HG02759 (cell line): Measurements from ENCODE around the gene ZNF835.
"Not testable (repeated sequence)": the region's sequence is repeated elsewhere in the genome, so short reads cannot be mapped to it uniquely, and the experiment has no call there.

Source experiments
- ATAC-seq: cut with Tn5 transposase; IDR thresholded peaks from one replicate; pipeline ENCODE4 v1.9.1; 2021; ENCODE audit warnings: mild to moderate bottlenecking, moderate library complexity; ENCODE audit not compliant: unreplicated experiment

ZNF835 gene

DNA sequence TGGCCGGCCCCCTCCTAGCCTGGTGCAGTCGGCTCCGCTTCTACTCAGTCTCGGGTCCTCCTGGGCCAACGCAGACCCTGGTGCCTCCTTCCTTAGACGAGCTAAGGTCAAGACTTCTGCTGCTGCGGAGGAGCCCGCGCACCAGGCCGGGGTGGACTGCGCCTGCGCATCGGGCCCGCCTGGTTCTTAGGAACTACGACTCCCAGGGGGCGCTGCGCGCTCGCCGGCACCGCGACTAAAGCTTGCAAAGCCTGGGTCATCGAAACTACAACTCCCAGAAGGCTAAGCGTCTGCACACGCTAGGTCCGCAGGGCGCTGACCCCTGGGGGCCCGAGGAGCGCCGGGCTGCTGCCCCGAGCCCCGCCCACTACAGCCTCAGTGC lies at the start of gene ZNF835:
Gene ZNF835, minus strand, starts transcription at position 145 of the 382 bp plus-strand sequence. CDS start 6,559 bp downstream, outside the sequence.
- ATAC-seq, result no peak

GRCh38 chr19:56720281-56720680 lies 48.7 kb upstream of the ZNF835 start:
- ATAC-seq, result no peak

DNA sequence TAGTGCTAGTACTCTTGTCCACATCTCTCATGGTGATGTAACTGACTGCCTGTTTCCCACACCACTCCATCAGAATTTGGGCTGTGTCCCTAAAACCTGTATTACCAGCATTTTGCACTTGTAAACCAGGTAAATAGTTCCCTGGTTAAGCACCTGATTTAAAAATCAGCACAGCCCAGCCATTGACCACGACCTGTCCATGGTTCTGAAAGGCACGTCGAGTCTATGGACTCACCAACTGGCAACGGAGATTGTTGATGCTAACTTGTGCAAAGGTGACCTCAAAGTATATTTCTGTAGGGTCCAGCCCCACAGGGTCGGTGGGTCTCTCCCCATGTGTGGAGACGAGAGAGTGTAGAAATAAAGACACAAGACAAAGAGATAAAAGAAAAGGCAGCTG lies 46.7 kb upstream of the ZNF835 start:
- no peak for ATAC-seq

DNA sequence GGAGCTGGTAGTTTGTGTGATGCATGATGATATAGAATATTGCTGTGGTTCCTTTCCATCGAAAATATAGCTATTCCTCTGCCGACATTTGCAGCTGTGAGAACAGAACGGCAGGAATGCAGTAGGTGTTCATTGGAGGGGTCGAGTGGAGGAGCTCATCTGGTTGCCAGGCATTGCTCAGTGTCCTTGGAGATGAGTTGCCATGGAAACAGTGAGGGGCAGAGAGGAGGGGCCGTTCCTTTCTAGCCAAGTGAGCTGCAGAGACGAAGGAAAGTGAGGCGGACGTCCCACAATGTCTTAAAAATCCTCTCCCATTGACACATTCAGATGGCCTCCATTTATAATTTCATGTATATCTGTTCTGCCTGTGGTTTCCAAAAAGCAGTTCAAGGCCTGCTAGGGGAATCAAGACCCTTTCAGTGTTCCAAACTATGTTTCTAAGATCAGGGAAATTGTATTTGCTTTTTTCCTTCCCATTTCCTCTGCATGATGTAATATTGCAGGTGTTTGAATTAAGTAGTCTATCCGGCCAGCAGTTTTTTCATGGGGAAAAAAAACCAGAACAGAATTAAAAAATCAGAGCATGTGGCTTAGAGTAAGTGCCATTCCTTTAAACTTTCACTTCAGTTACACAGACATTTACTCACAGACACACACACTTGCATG lies 41.2 kb upstream of the ZNF835 start:
- ATAC-seq, result no peak

DNA sequence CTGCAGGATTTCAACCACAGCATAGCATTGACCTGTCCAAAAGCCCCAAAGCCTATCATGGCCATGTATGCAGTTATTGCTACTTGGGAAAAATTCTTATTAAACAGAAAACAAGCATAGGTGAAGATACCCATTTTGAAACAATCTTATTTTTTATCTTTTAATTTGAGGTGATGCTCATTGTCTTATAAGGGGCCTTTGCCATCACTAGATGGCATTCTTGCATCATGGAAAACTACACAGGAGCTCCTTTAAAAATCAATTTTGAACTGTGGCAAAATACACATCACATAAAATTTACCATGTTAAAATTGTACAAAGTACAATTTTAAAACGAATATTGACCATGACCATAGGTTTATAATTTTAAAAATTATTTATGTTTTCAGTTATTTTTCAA lies 38.9 kb upstream of the ZNF835 start:
- ATAC-seq, result no peak

DNA sequence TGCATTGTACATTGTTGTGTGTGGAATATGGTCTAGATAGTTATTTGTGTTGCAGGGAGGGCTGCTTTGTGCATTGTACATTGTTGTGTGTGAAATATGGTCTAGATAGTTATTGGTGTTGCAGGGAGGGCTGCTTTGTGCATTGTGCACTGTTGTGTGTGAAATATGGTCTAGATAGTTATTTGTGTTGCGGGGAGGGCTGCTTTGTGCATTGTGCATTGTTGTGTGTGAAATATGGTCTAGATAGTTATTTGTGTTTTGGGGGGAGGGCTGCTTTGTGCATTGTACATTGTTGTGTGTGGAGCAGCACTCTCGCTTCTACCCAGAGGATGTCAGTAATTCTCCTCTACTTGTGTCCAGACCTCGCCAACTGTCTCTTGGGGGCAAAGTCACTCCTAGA lies 36.3 kb upstream of the ZNF835 start:
- ATAC-seq, result no peak

DNA sequence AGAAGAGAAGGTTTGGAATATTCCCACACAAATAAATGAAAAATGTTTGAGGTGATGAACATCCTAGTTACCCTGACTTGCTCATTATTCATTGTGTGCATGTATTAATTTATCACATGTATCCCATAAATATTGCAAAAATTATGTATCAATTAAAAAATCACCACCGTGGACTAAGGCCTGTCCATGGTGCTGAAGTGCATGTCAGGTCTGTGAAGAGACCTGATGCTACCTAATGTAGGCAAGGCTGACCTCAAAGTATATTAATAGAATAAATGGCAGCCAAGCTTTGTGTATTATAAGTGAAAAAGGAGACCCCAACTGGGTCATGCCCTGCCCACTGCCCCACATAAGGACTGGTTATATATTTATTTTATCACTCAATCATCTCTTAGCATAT lies 34.4 kb upstream of the ZNF835 start:
- ATAC-seq, result no peak

DNA sequence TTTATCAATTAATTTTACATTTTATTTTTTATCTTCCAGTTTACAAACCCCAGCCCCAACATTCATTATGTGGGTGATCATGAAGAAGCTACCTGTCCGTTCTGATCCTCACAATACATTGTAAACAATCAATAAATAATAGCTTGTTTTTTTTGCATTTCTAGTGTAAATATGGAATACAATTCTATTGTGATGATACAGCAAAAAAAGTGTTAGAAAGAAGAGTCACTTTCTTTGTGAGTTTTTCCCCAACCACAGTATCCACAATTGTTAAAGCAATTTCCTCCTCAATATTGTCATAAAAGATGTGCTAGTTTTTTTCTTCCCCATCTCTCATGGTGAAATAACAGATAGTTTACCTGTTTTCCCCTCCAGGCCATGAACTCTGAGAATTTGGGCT lies 30.3 kb upstream of the ZNF835 start:
- no peak for ATAC-seq

GRCh38 chr19:56699552-56699951 lies 28.0 kb upstream of the ZNF835 start:
- ATAC-seq, result no peak

- no peak for ATAC-seq
These were observed 20.8 kb upstream of the ZNF835 start for GRCh38 chr19:56692206-56692895.

- ATAC-seq, result no peak
These were observed 19.1 kb upstream of the ZNF835 start for GRCh38 chr19:56690670-56691069.

GRCh38 chr19:56689198-56689597 lies 17.6 kb upstream of the ZNF835 start:
- ATAC-seq, result no peak

- no peak for ATAC-seq
These were observed 15.5 kb upstream of the ZNF835 start for GRCh38 chr19:56687031-56687430.

- no peak for ATAC-seq
These were observed 11.6 kb upstream of the ZNF835 start for GRCh38 chr19:56683116-56683515.

- no peak for ATAC-seq
These were observed 10.1 kb upstream of the ZNF835 start for GRCh38 chr19:56681702-56682101.

DNA sequence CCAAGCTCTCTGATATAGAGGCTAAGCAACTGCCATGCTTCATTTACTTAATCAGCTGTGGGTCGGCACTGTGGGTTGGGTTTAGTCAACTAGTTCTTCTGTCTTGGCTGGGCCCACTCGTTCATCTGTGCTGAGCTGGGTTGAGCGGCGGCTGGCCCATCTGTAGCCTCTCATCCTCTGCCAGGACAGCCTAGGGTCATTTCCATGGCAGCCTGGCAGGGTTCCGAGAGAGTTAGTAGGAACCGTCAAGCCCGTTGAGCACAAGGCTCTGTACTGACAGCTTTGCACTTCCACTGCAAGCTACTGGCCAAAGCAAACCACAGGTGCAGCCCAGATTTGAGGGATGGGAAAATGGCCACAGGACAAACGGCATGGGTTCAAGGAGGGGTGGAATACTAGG lies 6.6 kb upstream of the ZNF835 start:
- ATAC-seq, result no peak

DNA sequence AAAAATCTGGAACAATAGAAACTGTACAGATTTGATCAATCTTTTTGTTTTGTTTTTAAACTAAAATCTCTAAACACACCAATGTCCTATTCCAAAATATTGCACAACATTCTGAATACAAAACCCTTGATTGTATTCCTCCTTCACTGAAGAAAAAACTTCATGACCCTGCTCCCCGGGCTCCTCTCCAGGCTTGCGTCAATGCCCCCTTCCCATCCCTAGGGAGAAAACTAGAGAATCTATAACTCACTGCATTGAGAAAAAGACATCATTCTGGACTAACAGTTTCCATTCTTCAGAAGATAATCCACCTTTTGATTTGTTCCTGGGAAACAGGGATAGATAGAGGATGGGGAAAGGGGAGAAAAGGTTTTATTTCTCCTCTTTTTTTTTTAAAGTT lies 1.1 kb upstream of the ZNF835 start:
- not testable (repeated sequence) for ATAC-seq

DNA sequence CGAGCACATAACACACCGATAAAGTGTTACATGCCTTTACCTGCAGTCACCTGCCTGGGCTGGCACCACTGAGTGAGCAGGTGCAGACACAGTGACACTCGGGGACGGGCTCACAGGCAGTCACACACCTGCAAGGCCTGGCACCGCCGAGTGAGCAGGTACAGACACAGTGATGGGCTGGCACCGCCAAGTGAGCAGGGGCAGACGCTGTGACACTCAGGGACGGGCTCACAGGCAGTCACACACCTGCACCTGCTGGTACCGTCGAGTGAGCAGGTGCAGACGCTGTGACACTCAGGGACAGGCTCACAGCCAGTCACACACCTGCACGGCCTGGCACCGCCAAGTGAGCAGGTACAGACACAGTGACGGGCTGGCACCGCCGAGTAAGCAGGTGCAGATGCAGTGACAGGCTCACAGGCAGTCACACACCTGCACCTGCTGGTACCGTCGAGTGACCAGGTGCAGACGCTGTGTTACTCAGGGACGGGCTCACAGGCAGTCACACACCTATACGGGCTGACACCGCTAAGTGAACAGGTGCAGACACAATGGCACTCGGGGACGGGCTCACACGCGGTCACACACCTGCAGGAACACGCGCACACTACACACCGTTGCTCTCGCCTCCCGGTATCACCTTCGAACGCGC lies 470 bp downstream of the ZNF835 start:
- no peak for ATAC-seq

DNA sequence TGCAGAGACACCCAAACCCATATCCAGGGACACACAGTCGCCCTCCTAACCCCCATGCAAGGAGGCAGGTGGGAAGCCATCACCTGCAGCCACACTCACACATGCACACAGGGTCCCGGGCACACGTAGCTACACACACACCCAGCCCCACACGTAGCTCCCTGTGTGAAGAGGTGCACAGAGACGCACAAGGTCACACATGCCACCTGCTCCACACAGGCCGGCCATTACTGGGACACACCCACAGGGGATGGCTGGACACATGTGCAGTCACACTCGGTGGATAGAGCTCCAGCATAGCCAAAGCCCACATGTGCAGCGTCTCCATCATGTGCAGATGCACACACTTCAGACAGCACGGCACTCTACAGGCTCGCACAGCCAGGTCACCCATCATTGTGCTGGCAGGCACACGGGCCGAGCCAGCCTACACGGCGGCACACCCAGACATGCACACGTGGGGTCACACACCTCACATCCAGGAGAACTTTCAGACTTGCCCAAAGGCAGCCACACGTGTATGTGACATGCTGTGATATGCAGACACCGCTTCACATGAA lies 1.1 kb downstream of the ZNF835 start:
- no peak for ATAC-seq

GRCh38 chr19:56668676-56669075 lies 2.9 kb downstream of the ZNF835 start:
- ATAC-seq, result no peak

GRCh38 chr19:56667311-56667870 lies 4.2 kb downstream of the ZNF835 start:
- no peak for ATAC-seq

DNA sequence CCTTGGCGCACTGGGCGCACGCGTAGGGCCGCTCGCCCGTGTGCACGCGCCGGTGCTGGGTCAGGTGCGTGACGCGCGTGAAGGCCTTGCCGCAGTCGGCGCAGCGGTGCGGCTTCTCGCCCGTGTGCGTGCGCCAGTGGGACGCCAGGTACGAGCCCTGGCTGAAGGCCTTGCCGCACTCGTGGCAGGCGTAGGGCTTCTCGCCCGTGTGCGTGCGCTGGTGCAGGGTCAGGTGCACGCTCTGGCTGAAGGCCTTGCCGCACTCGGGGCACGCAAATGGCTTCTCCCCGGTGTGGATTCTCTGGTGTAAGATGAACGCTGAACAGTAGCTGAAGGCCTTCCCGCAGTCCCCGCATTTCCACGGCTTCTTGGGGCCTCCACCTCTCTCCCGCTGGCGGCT lies 7.0 kb downstream of the ZNF835 start:
- no peak for ATAC-seq
